ENCODE data around the gene DOCK4. TPM values are rescaled to one million over a fixed set of nuclear protein-coding genes. Genes with fewer than 3 reads are reported as not detected.

The DOCK4 gene
- total RNA-seq, 3 donors from 2014 or later: 31.7 to 43.3 (median 41.9) TPM

DNA sequence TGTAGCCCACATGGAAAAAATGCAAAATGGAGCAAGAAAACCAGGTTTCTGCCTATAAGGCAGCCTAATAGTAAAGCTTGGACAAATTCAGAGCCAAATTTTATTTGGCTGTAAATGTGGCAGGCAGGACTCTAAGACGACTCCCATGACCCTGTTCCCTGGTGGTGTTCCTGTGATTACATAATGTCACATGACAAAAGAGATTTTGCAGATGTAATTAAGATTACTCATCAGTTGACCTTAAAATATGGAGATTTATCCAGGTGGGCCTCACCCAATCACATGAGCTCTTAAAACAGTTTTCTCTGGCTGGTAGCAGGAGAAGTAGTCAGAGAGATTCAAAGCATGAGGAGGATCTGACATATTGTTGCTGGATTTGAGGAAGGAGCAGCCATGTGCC, 340.8 kb downstream of the DOCK4 start:
- intact Hi-C loops (cut with DNase I; ENCODE audit: low total_unique reads): no loop called here
- H3K36me3 ChIP-seq: no peaks in the 10 kb centered on the region

DNA sequence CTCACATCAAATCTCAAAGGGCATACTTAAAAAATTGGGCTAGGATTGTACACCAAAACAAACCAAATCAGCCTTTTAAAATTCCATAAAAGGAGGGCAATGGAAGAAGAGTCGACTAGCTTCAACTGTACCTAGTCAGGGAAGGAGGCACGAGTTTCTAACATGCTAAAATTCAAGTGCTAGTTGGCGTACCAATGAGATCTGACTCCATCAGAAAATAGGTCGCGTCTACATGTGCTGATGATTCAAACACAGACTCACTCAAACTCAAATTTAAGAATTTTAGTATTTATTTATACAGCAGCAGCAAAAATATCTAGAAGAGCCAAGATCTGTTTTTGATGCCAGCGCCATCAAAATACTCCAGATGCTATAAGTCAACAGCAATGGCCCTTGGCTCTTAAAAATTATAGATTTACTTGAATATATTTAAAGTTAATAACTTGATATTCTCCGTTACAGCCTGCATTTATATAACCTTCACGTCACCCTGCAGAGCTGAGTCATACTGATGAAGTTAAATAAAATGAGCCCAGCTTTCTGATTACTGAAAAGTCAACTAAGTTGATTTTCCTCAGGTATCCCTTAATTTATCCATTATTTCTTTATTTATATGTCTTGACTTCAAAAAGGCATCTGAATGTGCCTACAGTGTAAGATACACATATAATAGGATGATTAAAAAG, 341.8 kb downstream of the DOCK4 start:
- TF ChIP-seq POLR2AphosphoS5 (IDR thresholded peaks at IDR 0.05): no peak
- TF ChIP-seq POLR2A (IDR thresholded peaks at IDR 0.05): no peak
- TF ChIP-seq, protein P1, sequence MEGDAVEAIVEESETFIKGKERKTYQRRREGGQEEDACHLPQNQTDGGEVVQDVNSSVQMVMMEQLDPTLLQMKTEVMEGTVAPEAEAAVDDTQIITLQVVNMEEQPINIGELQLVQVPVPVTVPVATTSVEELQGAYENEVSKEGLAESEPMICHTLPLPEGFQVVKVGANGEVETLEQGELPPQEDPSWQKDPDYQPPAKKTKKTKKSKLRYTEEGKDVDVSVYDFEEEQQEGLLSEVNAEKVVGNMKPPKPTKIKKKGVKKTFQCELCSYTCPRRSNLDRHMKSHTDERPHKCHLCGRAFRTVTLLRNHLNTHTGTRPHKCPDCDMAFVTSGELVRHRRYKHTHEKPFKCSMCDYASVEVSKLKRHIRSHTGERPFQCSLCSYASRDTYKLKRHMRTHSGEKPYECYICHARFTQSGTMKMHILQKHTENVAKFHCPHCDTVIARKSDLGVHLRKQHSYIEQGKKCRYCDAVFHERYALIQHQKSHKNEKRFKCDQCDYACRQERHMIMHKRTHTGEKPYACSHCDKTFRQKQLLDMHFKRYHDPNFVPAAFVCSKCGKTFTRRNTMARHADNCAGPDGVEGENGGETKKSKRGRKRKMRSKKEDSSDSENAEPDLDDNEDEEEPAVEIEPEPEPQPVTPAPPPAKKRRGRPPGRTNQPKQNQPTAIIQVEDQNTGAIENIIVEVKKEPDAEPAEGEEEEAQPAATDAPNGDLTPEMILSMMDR (IDR thresholded peaks at IDR 0.05): no peak

More for the DNA sequence above, 340.8 kb downstream of the DOCK4 start:
- no peaks in the 10 kb centered on the region for H3K27me3 ChIP-seq
- no peak overlapping the region for H3K4me3 ChIP-seq
- DNase-seq (ENCODE audit: low spot score in 2 of 2): no peak
- TF ChIP-seq POLR2AphosphoS5 (IDR thresholded peaks at IDR 0.05) (no peak), POLR2A (IDR thresholded peaks at IDR 0.05) (no peak)
- TF ChIP-seq, protein P1 (IDR thresholded peaks at IDR 0.05): no peak
- no peak overlapping the region for H3K27ac ChIP-seq
- no peaks in the 10 kb centered on the region for H3K4me1 ChIP-seq
- H3K9me3 ChIP-seq: no peaks in the 10 kb centered on the region

DNA sequence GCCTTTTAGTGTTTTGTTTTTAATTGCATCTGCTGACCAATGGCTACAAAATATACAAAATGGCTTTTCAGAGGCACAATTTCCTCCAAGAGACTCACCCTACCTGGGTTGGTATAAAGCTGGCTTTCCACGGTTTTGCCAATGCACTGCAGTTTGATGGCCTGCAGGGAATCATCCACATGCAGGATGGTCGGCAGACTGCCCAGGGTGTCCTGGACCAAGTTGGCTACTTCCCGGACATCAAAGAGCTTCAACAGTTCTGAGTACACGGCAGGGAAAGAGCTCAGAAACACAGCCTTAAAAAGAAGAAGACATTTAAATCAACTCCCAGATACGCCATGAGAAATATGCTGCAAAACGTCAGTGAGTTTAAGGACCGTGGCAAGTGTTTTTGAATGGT, 342.9 kb downstream of the DOCK4 start:
- Histone ChIP-seq H3K27ac (no peak overlapping the region), H3K4me1 (no peaks in the 10 kb centered on the region), H3K4me3 (no peak overlapping the region), H3K27me3 (no peaks in the 10 kb centered on the region), H3K36me3 (no peaks in the 10 kb centered on the region), H3K9me3 (no peaks in the 10 kb centered on the region)
- DNase-seq (ENCODE audit: low spot score in 2 of 2): no peak
- intact Hi-C loops (cut with DNase I; ENCODE audit: low total_unique reads): no loop called here
- TF ChIP-seq, protein P1 (IDR thresholded peaks at IDR 0.05): no peak
- TF ChIP-seq POLR2A (IDR thresholded peaks at IDR 0.05) (no peak), POLR2AphosphoS5 (IDR thresholded peaks at IDR 0.05) (no peak)

More for the DNA sequence above, 341.8 kb downstream of the DOCK4 start:
- no peak for DNase-seq (ENCODE audit: low spot score in 2 of 2)
- H3K4me3 ChIP-seq: no peak overlapping the region
- no peaks in the 10 kb centered on the region for H3K9me3 ChIP-seq
- no peaks in the 10 kb centered on the region for H3K36me3 ChIP-seq
- intact Hi-C loops (cut with DNase I; ENCODE audit: low total_unique reads): no loop called here
- H3K4me1 ChIP-seq: no peaks in the 10 kb centered on the region
- no peak overlapping the region for H3K27ac ChIP-seq
- H3K27me3 ChIP-seq: no peaks in the 10 kb centered on the region

DNA sequence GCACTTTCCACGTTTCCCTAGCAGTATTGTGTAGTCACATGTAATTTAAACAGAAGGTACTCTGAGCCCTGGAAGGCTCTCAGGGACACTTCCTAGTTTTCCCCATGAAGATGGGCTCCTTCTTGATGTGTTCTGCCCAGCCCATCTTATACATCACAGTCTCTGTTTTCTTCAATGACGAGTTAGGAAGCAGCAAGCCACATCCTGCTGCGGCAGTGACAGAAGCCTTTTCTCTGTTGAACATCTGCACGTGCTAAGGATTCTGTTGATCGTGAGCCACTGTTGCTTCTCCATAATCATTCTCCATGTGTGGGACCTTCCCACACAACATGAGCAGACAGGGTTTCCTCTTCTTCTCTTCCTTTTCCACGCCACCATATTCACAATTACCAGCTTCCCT, 346.0 kb downstream of the DOCK4 start:
- TF ChIP-seq POLR2A (IDR thresholded peaks at IDR 0.05) (no peak), POLR2AphosphoS5 (IDR thresholded peaks at IDR 0.05) (no peak)
- TF ChIP-seq, protein P1 (IDR thresholded peaks at IDR 0.05): no peak
- Histone ChIP-seq H3K9me3 (no peaks in the 10 kb centered on the region), H3K36me3 (no peaks in the 10 kb centered on the region), H3K27ac (no peak overlapping the region), H3K4me3 (no peak overlapping the region), H3K4me1 (no peaks in the 10 kb centered on the region), H3K27me3 (no peaks in the 10 kb centered on the region)
- intact Hi-C loops (cut with DNase I; ENCODE audit: low total_unique reads): no loop called here
- DNase-seq (ENCODE audit: low spot score in 2 of 2): no peak

DNA sequence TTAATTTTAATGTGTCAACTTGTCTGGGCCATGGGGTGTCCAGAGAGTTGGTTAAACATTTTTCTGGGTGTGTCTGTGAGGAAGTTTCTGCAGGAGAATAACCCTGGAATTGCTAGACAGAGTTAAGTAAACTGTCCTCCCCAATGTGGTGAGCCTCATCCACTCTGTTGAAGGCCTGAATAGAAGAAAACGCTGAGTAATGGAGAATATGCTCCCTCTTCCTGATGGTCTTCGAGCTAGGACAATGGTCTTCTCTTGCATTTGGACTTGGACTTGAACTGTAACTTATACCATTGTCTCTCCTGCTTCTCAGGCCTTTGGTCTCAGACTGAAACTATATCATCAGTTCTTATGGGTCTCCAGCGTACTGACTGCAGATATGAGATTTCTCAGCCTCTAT, 347.9 kb downstream of the DOCK4 start:
- Histone ChIP-seq H3K4me3 (no peak overlapping the region), H3K27me3 (no peaks in the 10 kb centered on the region), H3K36me3 (no peaks in the 10 kb centered on the region), H3K27ac (no peak overlapping the region), H3K4me1 (no peaks in the 10 kb centered on the region), H3K9me3 (no peaks in the 10 kb centered on the region)
- intact Hi-C loops (cut with DNase I; ENCODE audit: low total_unique reads): no loop called here
- TF ChIP-seq POLR2A (IDR thresholded peaks at IDR 0.05) (no peak), POLR2AphosphoS5 (IDR thresholded peaks at IDR 0.05) (no peak)
- TF ChIP-seq, protein P1 (IDR thresholded peaks at IDR 0.05): no peak
- no peak for DNase-seq (ENCODE audit: low spot score in 2 of 2)
